HT-29 (cell line): ENCODE measurements around the gene ZCCHC17. TPM values are rescaled to one million over a fixed set of nuclear protein-coding genes. Genes with fewer than 3 reads are reported as not detected.

ENCODE experiments used
- total RNA-seq: library from RNA; depleted of rRNA; stranded (reverse); fragments of >200 nt; shearing (Covaris generic); gene quantifications from 2 replicates; pipeline ENCODE4 v1.2.3, GENCODE V29; 2014; rRNA removed

Gene ZCCHC17
- total RNA-seq, 1 experiment from 2014 or later, result 17.7 TPM

Other genes starting within 250 kb of the ZCCHC17 start
- gene PUM1, start 231.3 kb upstream of the ZCCHC17 start, total RNA-seq, result 59.0 and 66.6 TPM in 2 replicates
- not detected in 2 replicates for gene NKAIN1, start 57.1 kb upstream of the ZCCHC17 start, total RNA-seq
- gene SNRNP40, start 244 bp upstream of the ZCCHC17 start, total RNA-seq, result 221 and 257 TPM in 2 replicates
- not detected in 2 replicates for gene FABP3, start 76.0 kb downstream of the ZCCHC17 start, total RNA-seq
- gene SERINC2, start 116.2 kb downstream of the ZCCHC17 start, total RNA-seq, result 75.9 and 80.4 TPM in 2 replicates